OCI-LY1 (cell line): Measurements from ENCODE around the gene KIF16B.

Experiments
- H2AFZ ChIP-seq: fragments of 200-600 bp; sonication (generic), shearing (Covaris generic); 2 replicates; pipeline ENCODE4 v1.6.0; 2014; ENCODE audit warnings: antibody characterized with exemption, mild to moderate bottlenecking, low read length
- H3F3A ChIP-seq: fragments of 200-600 bp; sonication (generic), shearing (Covaris generic); 2 replicates; pipeline ENCODE4 v1.6.0; 2014; ENCODE audit warnings: mild to moderate bottlenecking, antibody characterized with exemption, low read length, moderate library complexity; ENCODE audit not compliant: insufficient read depth
- H3K27ac ChIP-seq: fragments of 200-600 bp; sonication (generic); 2 replicates; pipeline ENCODE4 v1.5.1; 2014; ENCODE audit warnings: low read length, mixed run types, mild to moderate bottlenecking, low read depth; ENCODE audit not compliant: poor library complexity, severe bottlenecking
- H3K27me3 ChIP-seq: fragments of 200-600 bp; sonication (generic); 2 replicates; pipeline ENCODE4 v1.6.0; 2014; ENCODE audit warnings: antibody characterized with exemption, mild to moderate bottlenecking, low read length, moderate library complexity; ENCODE audit not compliant: insufficient read depth
- H3K36me3 ChIP-seq: fragments of 200-600 bp; sonication (generic); 2 replicates; pipeline ENCODE4 v1.6.1; 2014; ENCODE audit warnings: mild to moderate bottlenecking, antibody characterized with exemption, low read length, moderate library complexity, mixed read lengths; ENCODE audit not compliant: insufficient read depth
- H3K4me1 ChIP-seq: fragments of 200-600 bp; sonication (generic); 2 replicates; pipeline ENCODE4 v1.5.1; 2014; ENCODE audit warnings: mild to moderate bottlenecking, low read length, moderate library complexity; ENCODE audit not compliant: insufficient read depth, severe bottlenecking
- H3K4me2 ChIP-seq: fragments of 200-600 bp; sonication (generic), shearing (Covaris generic); 2 replicates; pipeline ENCODE4 v1.6.1; 2014; ENCODE audit warnings: low read length
- H3K4me3 ChIP-seq: fragments of 200-600 bp; sonication (generic); 2 replicates; pipeline ENCODE4 v1.5.1; 2014; ENCODE audit warnings: low read length, low read depth, mild to moderate bottlenecking, mixed read lengths; ENCODE audit not compliant: poor library complexity, severe bottlenecking
- H3K79me2 ChIP-seq: fragments of 200-600 bp; shearing (Covaris generic); 2 replicates; pipeline ENCODE4 v1.6.1; 2016; ENCODE audit warnings: mixed run types, low read length, mixed read lengths; ENCODE audit not compliant: insufficient read depth
- H3K9ac ChIP-seq: fragments of 200-600 bp; sonication (generic), shearing (Covaris generic); 2 replicates; pipeline ENCODE4 v1.6.1; 2014; ENCODE audit warnings: mild to moderate bottlenecking, low read length, mixed read lengths
- H3K9me2 ChIP-seq: fragments of 200-600 bp; sonication (generic), shearing (Covaris generic); 2 replicates; pipeline ENCODE4 v1.6.1; 2014; ENCODE audit warnings: low read depth, mild to moderate bottlenecking, low read length, mixed read lengths
- H3K9me3 ChIP-seq: fragments of 200-600 bp; shearing (Covaris generic); 2 replicates; pipeline ENCODE4 v1.6.1; 2014; ENCODE audit warnings: low read length, mixed read lengths
- H4K20me1 ChIP-seq: fragments of 200-600 bp; sonication (generic), shearing (Covaris generic); 2 replicates; pipeline ENCODE4 v1.6.0; 2016; ENCODE audit warnings: mild to moderate bottlenecking, low read length; ENCODE audit not compliant: insufficient read depth
- CTCF ChIP-seq: fragments of 200-600 bp; sonication (generic), shearing (Covaris generic); IDR thresholded peaks from 2 replicates; pipeline ENCODE4 v1.5.1; 2017; ENCODE audit warnings: mild to moderate bottlenecking, antibody characterized with exemption, low read length, moderate library complexity, mixed read lengths
- EZH2 ChIP-seq: fragments of 200-600 bp; sonication (generic), shearing (Covaris generic); IDR thresholded peaks from 2 replicates; pipeline ENCODE4 v1.8.0; 2017; ENCODE audit warnings: borderline replicate concordance, mixed run types, mild to moderate bottlenecking, antibody characterized with exemption, low read length, moderate library complexity, mixed read lengths

Gene KIF16B

GRCh38 chr20:16427571-16427970 lies 145.7 kb downstream of the KIF16B start:
- no peaks in the 10 kb centered on the region for H3K9me3 ChIP-seq
- no peaks in the 10 kb centered on the region for H3F3A ChIP-seq
- no peak for TF ChIP-seq EZH2
- TF ChIP-seq CTCF: no peak
- H3K9ac ChIP-seq: no peak overlapping the region
- no peak overlapping the region for H3K27ac ChIP-seq
- no peak overlapping the region for H3K4me3 ChIP-seq
- no peak overlapping the region for H3K4me2 ChIP-seq
- no peaks in the 10 kb centered on the region for H3K27me3 ChIP-seq
- H3K9me2 ChIP-seq: no peaks in the 10 kb centered on the region
- H2AFZ ChIP-seq: no peak overlapping the region
- no peaks in the 10 kb centered on the region for H3K79me2 ChIP-seq
- peaks cover 21% of the 10 kb centered on the region; the same call in 1 of the 2 replicates for H3K36me3 ChIP-seq
- no peaks in the 10 kb centered on the region for H4K20me1 ChIP-seq
- H3K4me1 ChIP-seq: no peaks in the 10 kb centered on the region

GRCh38 chr20:16424780-16425179 lies 148.5 kb downstream of the KIF16B start:
- no peaks in the 10 kb centered on the region for H3K9me2 ChIP-seq
- H3K27ac ChIP-seq: no peak overlapping the region
- H3K9me3 ChIP-seq: no peaks in the 10 kb centered on the region

GRCh38 chr20:16423311-16424212 lies 149.7 kb downstream of the KIF16B start:
- H3K4me1 ChIP-seq: no peaks in the 10 kb centered on the region
- no peaks in the 10 kb centered on the region for H3K79me2 ChIP-seq
- no peaks in the 10 kb centered on the region for H3K27me3 ChIP-seq
- no peak overlapping the region for H3K4me2 ChIP-seq
- H3K9me2 ChIP-seq: no peaks in the 10 kb centered on the region
- no peak overlapping the region for H3K4me3 ChIP-seq
- peaks cover 24% of the 10 kb centered on the region for H3K36me3 ChIP-seq
- TF ChIP-seq CTCF (no peak), EZH2 (no peak)
- H3K9ac ChIP-seq: no peak overlapping the region
- H3K9me3 ChIP-seq: no peaks in the 10 kb centered on the region
- no peak overlapping the region for H2AFZ ChIP-seq
- H3F3A ChIP-seq: no peaks in the 10 kb centered on the region
- H3K27ac ChIP-seq: no peak overlapping the region
- H4K20me1 ChIP-seq: no peaks in the 10 kb centered on the region

More at GRCh38 chr20:16424780-16425179, 148.5 kb downstream of the KIF16B start:
- Histone ChIP-seq H3K79me2 (no peaks in the 10 kb centered on the region), H4K20me1 (no peaks in the 10 kb centered on the region), H3K4me2 (no peak overlapping the region), H3K4me3 (no peak overlapping the region), H3K36me3 (peaks cover 24% of the 10 kb centered on the region), H3K4me1 (no peaks in the 10 kb centered on the region), H3K9ac (no peak overlapping the region), H3K27me3 (no peaks in the 10 kb centered on the region), H3F3A (no peaks in the 10 kb centered on the region), H2AFZ (no peak overlapping the region)
- TF ChIP-seq EZH2: no peak
- no peak for TF ChIP-seq CTCF
